ENCODE measurements around the gene MUC13. TPM values are rescaled to one million over a fixed set of nuclear protein-coding genes. Genes with fewer than 3 reads are reported as not detected.

MUC13 gene
- total and polyA plus RNA-seq, 9 of the 15 experiments (the other 6 are each of a cell fraction or from before 2014, with no cell fraction given): 0.09 TPM; not detected in 8

DNA sequence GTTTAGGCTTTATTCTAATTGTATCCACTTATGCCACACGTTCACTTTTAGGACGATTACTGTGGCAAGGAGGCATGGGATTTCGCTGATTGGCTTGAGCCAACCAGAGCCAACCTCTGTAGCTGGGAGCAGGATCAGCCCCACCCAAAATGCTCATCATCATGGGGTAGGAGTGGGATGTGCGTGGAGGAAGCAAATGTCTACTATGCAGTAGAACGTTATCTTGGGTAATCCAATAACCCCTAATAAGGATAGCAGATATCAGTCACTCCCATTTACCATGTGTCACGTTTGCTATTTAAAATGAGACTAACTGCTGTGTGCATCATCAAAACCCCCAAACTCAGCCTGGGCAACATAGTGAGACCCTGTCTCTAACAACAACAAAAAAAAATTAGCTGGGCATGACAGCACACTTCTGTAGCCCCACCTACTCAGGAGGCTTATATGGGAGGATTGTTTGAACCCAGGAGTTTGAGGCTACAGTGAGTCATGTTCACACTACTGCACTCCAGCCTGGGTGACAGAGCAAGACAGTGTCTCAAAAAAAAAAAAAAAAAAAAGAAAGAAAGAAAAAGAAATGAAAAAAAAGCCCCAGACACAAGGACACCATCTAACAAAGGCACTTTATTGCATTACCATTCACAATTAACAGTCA, 29.6 kb downstream of the MUC13 start (continued):
- TF ChIP-seq, protein P1, sequence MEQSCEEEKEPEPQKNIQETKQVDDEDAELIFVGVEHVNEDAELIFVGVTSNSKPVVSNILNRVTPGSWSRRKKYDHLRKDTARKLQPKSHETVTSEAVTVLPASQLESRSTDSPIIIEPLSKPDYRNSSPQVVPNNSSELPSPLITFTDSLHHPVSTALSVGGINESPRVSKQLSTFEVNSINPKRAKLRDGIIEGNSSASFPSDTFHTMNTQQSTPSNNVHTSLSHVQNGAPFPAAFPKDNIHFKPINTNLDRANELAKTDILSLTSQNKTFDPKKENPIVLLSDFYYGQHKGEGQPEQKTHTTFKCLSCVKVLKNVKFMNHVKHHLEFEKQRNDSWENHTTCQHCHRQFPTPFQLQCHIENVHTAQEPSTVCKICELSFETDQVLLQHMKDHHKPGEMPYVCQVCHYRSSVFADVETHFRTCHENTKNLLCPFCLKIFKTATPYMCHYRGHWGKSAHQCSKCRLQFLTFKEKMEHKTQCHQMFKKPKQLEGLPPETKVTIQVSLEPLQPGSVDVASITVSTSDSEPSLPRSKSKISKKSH (CRISPR knock-in tag; IDR thresholded peaks at IDR 0.05): no peak
- TF ChIP-seq ASH1L (IDR thresholded peaks at IDR 0.05; ENCODE audit: borderline replicate concordance, low read depth, partially characterized antibody) (no peak), MED1 (CRISPR knock-in tag; IDR thresholded peaks at IDR 0.05; ENCODE audit: borderline replicate concordance) (no peak)

DNA sequence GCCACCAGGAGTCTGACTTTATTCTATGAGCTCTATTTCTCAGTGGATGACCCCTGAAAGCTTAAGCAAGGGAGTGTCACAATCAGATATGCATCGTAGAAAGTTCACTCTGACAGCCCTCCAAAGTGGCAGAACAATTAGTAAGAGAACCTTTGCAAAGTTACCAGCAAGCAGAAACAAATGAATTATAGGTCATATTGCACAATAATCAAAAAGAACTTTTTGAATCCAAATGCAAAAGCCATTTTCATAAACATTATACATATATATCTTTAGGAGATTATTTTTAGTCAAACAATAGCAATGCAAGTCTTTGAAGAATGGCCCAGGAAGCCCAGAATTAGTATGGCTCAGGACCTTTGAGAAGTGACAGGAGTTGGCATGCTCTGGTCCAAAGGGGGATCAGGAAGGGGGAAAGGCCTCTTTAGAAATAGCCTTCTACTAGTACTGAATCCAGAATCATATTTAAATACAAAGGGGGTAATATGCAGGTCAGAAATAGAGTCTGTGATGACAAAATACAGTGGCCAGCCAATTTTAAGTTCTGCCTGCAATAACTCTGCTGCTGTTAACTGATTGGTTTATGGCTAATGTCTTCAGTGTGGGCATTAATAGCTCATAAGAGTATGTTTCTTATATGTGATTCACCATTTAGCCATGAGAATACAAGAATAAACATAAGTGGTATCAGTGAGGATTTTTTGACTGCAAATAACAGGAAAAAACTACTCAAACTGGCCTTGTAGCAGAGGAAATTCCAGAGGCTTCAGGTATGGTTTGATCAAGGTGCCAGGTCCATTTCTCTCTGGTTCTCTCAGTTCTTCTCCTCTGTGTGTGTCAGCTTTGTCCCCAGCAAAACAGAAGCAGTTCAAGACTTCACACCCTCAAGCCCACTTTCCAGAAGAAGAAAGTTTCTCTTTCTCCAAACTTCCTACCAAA, 30.4 kb downstream of the MUC13 start:
- Histone ChIP-seq H3K27me3 (ENCODE audit: control insufficient read depth in 2 of 2, insufficient read depth in 2 of 2, low read length in 2 of 2) (peaks cover 5 to 8% of the 10 kb centered on the region in 2 experiments; a peak in 3 of 5 replicates), H3K4me2 (ENCODE audit: insufficient read depth, low read length) (no peak overlapping the region), H3K79me2 (ENCODE audit: control insufficient read depth, insufficient read depth, low read length) (no peaks in the 10 kb centered on the region), H3K36me3 (ENCODE audit: control insufficient read depth, insufficient read depth, low read length) (no peaks in the 10 kb centered on the region), H3K4me1 (replicated peaks in 1 of 2; ENCODE audit: control insufficient read depth in 2 of 2, insufficient read depth in 2 of 2, low read length in 2 of 2) (no peaks in the 10 kb centered on the region), H3K9me3 (replicated peaks; ENCODE audit: control insufficient read depth, insufficient read depth, low read depth, low read length) (no peaks in the 10 kb centered on the region), H3K4me3 (no peak overlapping the region), H3K9ac (ENCODE audit: insufficient read depth in 1 of 2, low read depth in 2 of 2, low read length in 2 of 2) (no peak overlapping the region), H2AFZ (ENCODE audit: low read depth, low read length) (no peak overlapping the region), H3K27ac (ENCODE audit: extremely low read depth, low read depth, low read length) (no peak overlapping the region), H3K9me1 (ENCODE audit: control insufficient read depth, insufficient read depth, low read length) (no peaks in the 10 kb centered on the region), H4K20me1 (replicated peaks; ENCODE audit: control insufficient read depth, insufficient read depth, low read length) (no peaks in the 10 kb centered on the region; the same call in 1 of the 2 replicates)
- CTCF ChIA-PET (ENCODE audit: low intra/inter-chr PET ratio): interaction anchor here (0.8 to 1.0 kb wide), 2 partner anchors 118 to 132 kb away, joined by 3 to 4 read pairs; no protein-coding TSS in a partner anchor
- DNase-seq (ENCODE audit: extremely low read depth in 1 of 4, low spot score in 3 of 4) (no peak), FAIRE-seq (no peak), ATAC-seq (no peak)
- WGBS (ENCODE audit: insufficient coverage, low coverage, missing lambda C conversion rate): 0% methylated on average over 1 of the region's 1 CpG
- intact Hi-C loops (cut with micrococcal nuclease) (loop anchor here (5.0 kb wide), 1 partner anchor 337 kb away; no protein-coding TSS in a partner anchor), in situ Hi-C loops (cut with MboI) (loop anchor here (5.0 kb wide), 1 partner anchor 142 kb away; no protein-coding TSS in a partner anchor)
- BruUV-seq (replicated peaks): no TSS peak
- POLR2A ChIA-PET: interaction anchor here (0.6 kb wide), 3 partner anchors 15 to 1245 kb away, joined by 3 read pairs; no protein-coding TSS in a partner anchor
- TF ChIP-seq ZNF586 (CRISPR knock-in tag; conservative IDR thresholded peaks at IDR 0.05): no peak
- no peak for TF ChIP-seq CEBPG (CRISPR knock-in tag; IDR thresholded peaks at IDR 0.05)
- peak in 1 of 2 experiments; percentile 51; a peak in 1 of 4 replicates for TF ChIP-seq CEBPG (tag; conservative IDR thresholded peaks at IDR 0.05 in 1 of 2, IDR thresholded peaks at IDR 0.05 in 1 of 2)
- TF ChIP-seq HOXB6 (CRISPR knock-in tag; IDR thresholded peaks at IDR 0.05; ENCODE audit: borderline replicate concordance): no peak
- no peak for TF ChIP-seq ZKSCAN3 (CRISPR knock-in tag; IDR thresholded peaks at IDR 0.05)
- TF ChIP-seq CEBPB (tag; IDR thresholded peaks at IDR 0.05): peak; percentile 66
- TF ChIP-seq, protein P2, sequence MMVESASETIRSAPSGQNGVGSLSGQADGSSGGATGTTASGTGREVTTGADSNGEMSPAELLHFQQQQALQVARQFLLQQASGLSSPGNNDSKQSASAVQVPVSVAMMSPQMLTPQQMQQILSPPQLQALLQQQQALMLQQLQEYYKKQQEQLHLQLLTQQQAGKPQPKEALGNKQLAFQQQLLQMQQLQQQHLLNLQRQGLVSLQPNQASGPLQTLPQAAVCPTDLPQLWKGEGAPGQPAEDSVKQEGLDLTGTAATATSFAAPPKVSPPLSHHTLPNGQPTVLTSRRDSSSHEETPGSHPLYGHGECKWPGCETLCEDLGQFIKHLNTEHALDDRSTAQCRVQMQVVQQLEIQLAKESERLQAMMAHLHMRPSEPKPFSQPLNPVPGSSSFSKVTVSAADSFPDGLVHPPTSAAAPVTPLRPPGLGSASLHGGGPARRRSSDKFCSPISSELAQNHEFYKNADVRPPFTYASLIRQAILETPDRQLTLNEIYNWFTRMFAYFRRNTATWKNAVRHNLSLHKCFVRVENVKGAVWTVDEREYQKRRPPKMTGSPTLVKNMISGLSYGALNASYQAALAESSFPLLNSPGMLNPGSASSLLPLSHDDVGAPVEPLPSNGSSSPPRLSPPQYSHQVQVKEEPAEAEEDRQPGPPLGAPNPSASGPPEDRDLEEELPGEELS (CRISPR knock-in tag; IDR thresholded peaks at IDR 0.05; ENCODE audit: borderline replicate concordance): no peak

Measured in K562 (cell line).